OCI-LY7 (cell line): ENCODE results near the gene ENDOD1. TPM values are rescaled to one million over a fixed set of nuclear protein-coding genes. Genes with fewer than 3 reads are reported as not detected.

Source experiments
- BruUV-seq: library from RNA; stranded (reverse); fragments of 400-500 nt; replicated peaks from 2 replicates; lab custom pipeline; 2021; lab: Mats Ljungman, UMichigan
- CTCF ChIA-PET: fragments of 300-600 bp; sonication (Branson Sonifier 250); formaldehyde crosslinking; loops from one replicate; lab custom pipeline; 2022; ENCODE audit warnings: antibody characterized with exemption; ENCODE audit not compliant: unreplicated experiment; lab: Charles Lee
- POLR2A ChIA-PET: fragments of 300-600 bp; sonication (Branson Sonifier 250); formaldehyde crosslinking; loops from one replicate; lab custom pipeline; 2022; ENCODE audit warnings: antibody characterized with exemption; lab: Charles Lee
- DNase-seq: peaks from one replicate; pipeline ENCODE4 v3.0.0-alpha.2; 2015; ENCODE audit warnings: low spot score
- H2AFZ ChIP-seq: fragments of 200-600 bp; sonication (generic), shearing (Covaris generic); 2 replicates; pipeline ENCODE4 v1.6.1; 2014; ENCODE audit warnings: mild to moderate bottlenecking, antibody characterized with exemption, low read length, moderate library complexity
- H3K27ac ChIP-seq: fragments of 200-600 bp; sonication (generic); 2 replicates; pipeline ENCODE4 v1.5.1; 2014; ENCODE audit warnings: mixed run types, low read depth, mild to moderate bottlenecking, moderate library complexity, low read length, inconsistent platforms; ENCODE audit not compliant: poor library complexity, severe bottlenecking
- H3K36me3 ChIP-seq: fragments of 200-600 bp; sonication (generic); 2 replicates; pipeline ENCODE4 v1.6.1; 2014; ENCODE audit warnings: mild to moderate bottlenecking, antibody characterized with exemption, low read length, moderate library complexity, mixed read lengths; ENCODE audit not compliant: insufficient read depth
- H3K4me1 ChIP-seq: fragments of 200-600 bp; sonication (generic); 2 replicates; pipeline ENCODE4 v1.5.1; 2014; ENCODE audit warnings: mild to moderate bottlenecking, low read length; ENCODE audit not compliant: insufficient read depth, poor library complexity, severe bottlenecking
- H3K4me2 ChIP-seq: fragments of 200-600 bp; sonication (generic); 2 replicates; pipeline ENCODE4 v1.6.1; 2014; ENCODE audit warnings: mild to moderate bottlenecking, low read length
- H3K4me3 ChIP-seq: fragments of 200-600 bp; sonication (generic); 2 replicates; pipeline ENCODE4 v1.5.1; 2014; ENCODE audit warnings: mild to moderate bottlenecking, low read depth, low read length; ENCODE audit not compliant: poor library complexity, severe bottlenecking
- H3K79me2 ChIP-seq: fragments of 200-600 bp; sonication (generic); 2 replicates; pipeline ENCODE4 v1.6.1; 2016; ENCODE audit warnings: low read depth, mild to moderate bottlenecking, low read length, moderate library complexity, mixed read lengths; ENCODE audit not compliant: insufficient read depth
- H3K9me2 ChIP-seq: fragments of 200-600 bp; sonication (generic); 2 replicates; pipeline ENCODE4 v1.6.1; 2016; ENCODE audit warnings: mild to moderate bottlenecking, low read length, mixed read lengths; ENCODE audit not compliant: insufficient read depth
- H3K9me3 ChIP-seq: fragments of 200-600 bp; sonication (generic); 2 replicates; pipeline ENCODE4 v1.6.1; 2014; ENCODE audit warnings: mild to moderate bottlenecking, mixed run types, low read length, mixed read lengths
- H4K20me1 ChIP-seq: fragments of 200-600 bp; sonication (generic); 2 replicates; pipeline ENCODE4 v1.6.1; 2014; ENCODE audit warnings: mild to moderate bottlenecking, antibody characterized with exemption, low read length, moderate library complexity, mixed read lengths; ENCODE audit not compliant: insufficient read depth
- EZH2phosphoT487 ChIP-seq: fragments of 200-600 bp; sonication (generic); IDR thresholded peaks from 2 replicates; pipeline ENCODE4 v1.6.1; 2018; ENCODE audit warnings: low read depth, borderline replicate concordance, mild to moderate bottlenecking, mixed run types, antibody characterized with exemption, low read length, moderate library complexity, mixed read lengths
- intact Hi-C: fragments of 100-400 bp; cut with micrococcal nuclease; formaldehyde crosslinking; loops from one replicate; pipeline ENCODE4 v1.10.0; 2022; ENCODE audit not compliant: unreplicated experiment
- total RNA-seq, 2 experiments: library from RNA; depleted of rRNA in 1 of 2; stranded (reverse); fragments of >200 nt in 1 of 2; shearing (Covaris generic) in 1 of 2; gene quantifications; 2 replicates each; pipeline ENCODE4 v1.2.3, GENCODE V29; 2014 to 2022
- TF ChIP-seq, protein P1 (sequence below): fragments of 200-600 bp; sonication (generic); conservative IDR thresholded peaks from 2 replicates; pipeline ENCODE4 v1.5.1; 2014; ENCODE audit warnings: mild to moderate bottlenecking, antibody characterized with exemption, low read length, moderate library complexity, mixed read lengths

ENDOD1 gene
- total RNA-seq, 2 experiments from 2014 or later: 20.4 to 22.5 TPM

DNA sequence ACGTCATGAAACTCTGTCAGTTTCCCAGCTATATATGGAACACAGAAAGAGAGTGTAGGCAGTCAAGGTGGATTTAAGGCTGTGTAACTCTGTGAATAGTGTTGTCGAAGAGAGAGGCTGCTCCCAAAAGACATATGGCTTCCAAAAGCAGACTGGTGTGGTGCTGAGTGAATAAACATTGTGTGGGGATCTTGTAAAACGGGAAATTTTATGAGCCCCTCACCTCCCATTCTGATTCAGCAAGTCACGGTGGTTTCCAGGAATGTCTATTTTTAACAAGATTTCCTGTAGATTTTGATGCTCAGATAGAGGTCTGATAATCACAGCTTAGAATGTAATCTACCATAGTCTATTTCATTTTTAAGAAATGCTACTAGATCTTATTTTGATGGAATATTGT is 73.5 kb downstream of the ENDOD1 start:
- DNase-seq: no peak
- ChIA-PET POLR2A (interaction anchor here (0.6 to 1.4 kb wide), 4 partner anchors 10 to 1013 kb away, joined by 3 to 4 read pairs (median 3); no protein-coding TSS in a partner anchor), CTCF (no interaction called here)
- H3K4me1 ChIP-seq: no peaks in the 10 kb centered on the region
- H3K79me2 ChIP-seq: no peaks in the 10 kb centered on the region
- no peaks in the 10 kb centered on the region for H3K9me3 ChIP-seq
- H3K27ac ChIP-seq: no peak overlapping the region
- intact Hi-C loops: no loop called here
- no TSS peak for BruUV-seq
- H3K4me3 ChIP-seq: no peak overlapping the region
- no peaks in the 10 kb centered on the region for H4K20me1 ChIP-seq
- H3K36me3 ChIP-seq: no peaks in the 10 kb centered on the region
- H2AFZ ChIP-seq: no peak overlapping the region
- H3K4me2 ChIP-seq: no peak overlapping the region
- TF ChIP-seq EZH2phosphoT487: no peak
- TF ChIP-seq, protein P1, sequence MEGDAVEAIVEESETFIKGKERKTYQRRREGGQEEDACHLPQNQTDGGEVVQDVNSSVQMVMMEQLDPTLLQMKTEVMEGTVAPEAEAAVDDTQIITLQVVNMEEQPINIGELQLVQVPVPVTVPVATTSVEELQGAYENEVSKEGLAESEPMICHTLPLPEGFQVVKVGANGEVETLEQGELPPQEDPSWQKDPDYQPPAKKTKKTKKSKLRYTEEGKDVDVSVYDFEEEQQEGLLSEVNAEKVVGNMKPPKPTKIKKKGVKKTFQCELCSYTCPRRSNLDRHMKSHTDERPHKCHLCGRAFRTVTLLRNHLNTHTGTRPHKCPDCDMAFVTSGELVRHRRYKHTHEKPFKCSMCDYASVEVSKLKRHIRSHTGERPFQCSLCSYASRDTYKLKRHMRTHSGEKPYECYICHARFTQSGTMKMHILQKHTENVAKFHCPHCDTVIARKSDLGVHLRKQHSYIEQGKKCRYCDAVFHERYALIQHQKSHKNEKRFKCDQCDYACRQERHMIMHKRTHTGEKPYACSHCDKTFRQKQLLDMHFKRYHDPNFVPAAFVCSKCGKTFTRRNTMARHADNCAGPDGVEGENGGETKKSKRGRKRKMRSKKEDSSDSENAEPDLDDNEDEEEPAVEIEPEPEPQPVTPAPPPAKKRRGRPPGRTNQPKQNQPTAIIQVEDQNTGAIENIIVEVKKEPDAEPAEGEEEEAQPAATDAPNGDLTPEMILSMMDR: no peak
- no peaks in the 10 kb centered on the region for H3K9me2 ChIP-seq

DNA sequence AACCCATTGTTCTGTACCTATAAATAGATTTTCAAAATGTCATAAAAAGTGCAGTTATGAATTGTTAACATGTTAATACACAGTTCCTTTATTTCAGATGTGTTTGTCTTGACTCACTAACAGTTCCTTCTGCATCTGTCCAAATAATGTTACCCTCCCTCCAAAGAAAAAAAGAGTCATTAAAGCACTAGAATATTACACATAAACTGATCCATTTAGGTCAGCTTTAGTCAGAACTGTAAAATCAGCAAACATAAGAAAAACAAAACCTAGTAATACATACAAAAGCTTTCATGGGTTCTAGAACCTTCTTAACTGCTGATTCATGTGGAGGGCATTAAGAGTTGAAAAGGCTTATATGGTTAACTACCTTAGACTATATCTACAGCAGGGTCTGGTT is 76.0 kb downstream of the ENDOD1 start:
- no TSS peak for BruUV-seq

DNA sequence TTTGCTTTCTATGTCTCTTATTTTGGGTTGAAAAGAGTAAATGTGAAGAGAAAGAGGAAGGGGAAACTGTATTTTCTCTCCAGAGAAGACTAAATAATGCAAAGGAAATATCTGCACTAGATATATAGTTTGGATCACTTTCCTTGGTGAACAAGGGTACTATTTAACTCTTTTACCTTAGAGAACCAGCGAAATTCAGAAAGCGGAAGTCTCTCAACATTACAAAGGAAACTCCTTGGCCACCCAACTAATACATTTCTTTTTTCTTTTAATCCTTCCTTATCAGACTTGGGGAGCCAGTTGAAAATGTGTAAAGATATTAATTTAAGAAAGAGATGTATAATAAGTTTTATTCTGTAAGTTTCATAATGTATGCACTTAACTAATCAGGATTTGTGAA is 77.1 kb downstream of the ENDOD1 start:
- DNase-seq: no peak
- H3K27ac ChIP-seq: no peak overlapping the region
- H3K4me2 ChIP-seq: no peak overlapping the region
- H3K9me2 ChIP-seq: no peaks in the 10 kb centered on the region
- BruUV-seq: no TSS peak
- ChIA-PET CTCF (interaction anchor here (0.8 kb wide), 1 partner anchor 65 kb away, joined by 3 read pairs; no protein-coding TSS in a partner anchor), POLR2A (interaction anchor here (0.9 to 1.0 kb wide), 2 partner anchors 12 to 31 kb away, joined by 3 read pairs; no protein-coding TSS in a partner anchor)
- no peak for TF ChIP-seq EZH2phosphoT487
- TF ChIP-seq, protein P1: no peak
- no peaks in the 10 kb centered on the region for H3K4me1 ChIP-seq
- no peak overlapping the region for H2AFZ ChIP-seq
- intact Hi-C loops: no loop called here
- no peaks in the 10 kb centered on the region for H4K20me1 ChIP-seq
- H3K79me2 ChIP-seq: no peaks in the 10 kb centered on the region
- H3K36me3 ChIP-seq: no peaks in the 10 kb centered on the region
- H3K9me3 ChIP-seq: no peaks in the 10 kb centered on the region
- H3K4me3 ChIP-seq: no peak overlapping the region

More for the DNA sequence above, 76.0 kb downstream of the ENDOD1 start:
- DNase-seq: no peak
- intact Hi-C loops: no loop called here
- no peaks in the 10 kb centered on the region for H3K79me2 ChIP-seq
- H3K4me2 ChIP-seq: no peak overlapping the region
- H4K20me1 ChIP-seq: no peaks in the 10 kb centered on the region
- POLR2A ChIA-PET: interaction anchor here (0.7 kb wide), 1 partner anchor 10 kb away, joined by 3 read pairs; no protein-coding TSS in a partner anchor
- no peak overlapping the region for H3K4me3 ChIP-seq
- no peak overlapping the region for H2AFZ ChIP-seq
- H3K9me3 ChIP-seq: no peaks in the 10 kb centered on the region
- no peak overlapping the region for H3K27ac ChIP-seq
- CTCF ChIA-PET: no interaction called here
- TF ChIP-seq, protein P1: no peak
- TF ChIP-seq EZH2phosphoT487: no peak
- no peaks in the 10 kb centered on the region for H3K9me2 ChIP-seq
- no peaks in the 10 kb centered on the region for H3K36me3 ChIP-seq
- H3K4me1 ChIP-seq: no peaks in the 10 kb centered on the region
